K562 (cell line): ENCODE data around the gene SOX12.

Experiments used
- EP300 ChIP-seq: IDR thresholded peaks from 2 replicates; pipeline ENCODE4 v1.6.1; 2012; ENCODE audit warnings: low read length, improper control_type of control experiment
- MAFF ChIP-seq: IDR thresholded peaks from 2 replicates; pipeline ENCODE4 v1.6.1; 2012; ENCODE audit warnings: low read length, improper control_type of control experiment
- STAT6 ChIP-seq: sonication (generic); formaldehyde crosslinking; IDR thresholded peaks from 2 replicates; pipeline ENCODE4 v1.8.1; 2023; ENCODE audit warnings: mild to moderate bottlenecking, missing genetic modification reagents
- USF2 ChIP-seq: sonication (generic); formaldehyde crosslinking; IDR thresholded peaks from 2 replicates; pipeline ENCODE4 v1.5.0; 2020; ENCODE audit warnings: missing genetic modification reagents
- YY1 ChIP-seq, 3 experiments: IDR thresholded peaks; 2 replicates each; pipeline ENCODE4 v1.6.1; 2011; ENCODE audit warnings: low read length in 2 of 3, mild to moderate bottlenecking in 2 of 3, moderate library complexity in 2 of 3, borderline replicate concordance in 1 of 3, control low read depth in 1 of 3, low read depth in 1 of 3; ENCODE audit not compliant: insufficient read depth in 3 of 3, insufficient replicate concordance in 2 of 3, control insufficient read depth in 1 of 3, insufficient read length in 1 of 3; ENCODE audit errors: extremely low read depth in 1 of 3
- ZBTB9 ChIP-seq: fragments of 450-650 bp; formaldehyde crosslinking; IDR thresholded peaks from 2 replicates; pipeline ENCODE4 v1.4.0; 2020; ENCODE audit warnings: mild to moderate bottlenecking, moderate library complexity
- ZFX ChIP-seq: sonication (generic); formaldehyde crosslinking; IDR thresholded peaks from 2 replicates; pipeline ENCODE4 v1.8.0; 2022; ENCODE audit warnings: mild to moderate bottlenecking, missing genetic modification reagents, moderate library complexity
- ZNF384 ChIP-seq: IDR thresholded peaks from 2 replicates; pipeline ENCODE4 v1.6.1; 2012; ENCODE audit warnings: low read depth, low read length, improper control_type of control experiment

- TF ChIP-seq STAT6 (no peak), MAFF (no peak), YY1 (IDR thresholded peaks at IDR 0.05; ENCODE audit: borderline replicate concordance in 1 of 3, control insufficient read depth in 1 of 3, extremely low read depth in 1 of 3, insufficient read depth in 3 of 3, insufficient read length in 1 of 3, insufficient replicate concordance in 2 of 3, low read depth in 1 of 3, low read length in 2 of 3) (no peak), EP300 (no peak), ZBTB9 (no peak), ZFX (CRISPR knock-in tag) (no peak), ZNF384 (no peak), USF2 (CRISPR knock-in tag) (no peak)
Measured at GRCh38 chr20:301886-302848, 23.2 kb upstream of the SOX12 start.
